Endothelial cell (in vitro differentiated cells): Measurements from ENCODE around the gene TNPO1. TPM values are rescaled to one million over a fixed set of nuclear protein-coding genes. Genes with fewer than 3 reads are reported as not detected.

ENCODE experiments used
- DNase-seq: peaks from one replicate; pipeline ENCODE4 v3.0.0; 2021; ENCODE audit warnings: low spot score
- H3K27ac Mint-ChIP-seq: one replicate; pipeline ENCODE4 v1.8.0; 2021; ENCODE audit warnings: mixed read lengths, inconsistent platforms; ENCODE audit not compliant: unreplicated experiment
- H3K27me3 Mint-ChIP-seq: one replicate; pipeline ENCODE4 v1.8.0; 2021; ENCODE audit warnings: mild to moderate bottlenecking, moderate library complexity, mixed read lengths, inconsistent platforms; ENCODE audit not compliant: unreplicated experiment
- H3K36me3 Mint-ChIP-seq: one replicate; pipeline ENCODE4 v1.8.0; 2021; ENCODE audit warnings: mild to moderate bottlenecking, low read depth, mixed read lengths, inconsistent platforms; ENCODE audit not compliant: unreplicated experiment
- H3K4me1 Mint-ChIP-seq: one replicate; pipeline ENCODE4 v1.8.0; 2021; ENCODE audit warnings: mild to moderate bottlenecking, mixed read lengths, inconsistent platforms; ENCODE audit not compliant: unreplicated experiment
- H3K4me3 Mint-ChIP-seq: one replicate; pipeline ENCODE4 v1.8.0; 2021; ENCODE audit warnings: mild to moderate bottlenecking, mixed read lengths, inconsistent platforms; ENCODE audit not compliant: unreplicated experiment
- H3K9me3 Mint-ChIP-seq: one replicate; pipeline ENCODE4 v1.8.0; 2021; ENCODE audit warnings: mixed read lengths, inconsistent platforms; ENCODE audit not compliant: unreplicated experiment
- CTCF ChIP-seq: fragments of 200-600 bp; sonication (generic); IDR thresholded peaks from one replicate; pipeline ENCODE4 v1.5.0; 2021; ENCODE audit warnings: antibody characterized with exemption; ENCODE audit not compliant: unreplicated experiment
- total RNA-seq: library from RNA; stranded (reverse); fragmentation: NEBNext Ultra II Directional; extraction: Animal tissue kit (Norgen Biotek cat#: 25700); gene quantifications from one replicate; pipeline ENCODE4 v1.2.1, GENCODE V29; 2021; ENCODE audit not compliant: unreplicated experiment

The TNPO1 gene
- total RNA-seq, 1 donor from 2014 or later = 149 TPM

- Mint-ChIP-seq H3K36me3 (peaks cover 26% of the 10 kb centered on the region), H3K9me3 (no peaks in the 10 kb centered on the region), H3K4me3 (no peak overlapping the region), H3K27ac (peak overlapping the region; percentile 74), H3K27me3 (peaks cover 2% of the 10 kb centered on the region), H3K4me1 (peaks cover 7% of the 10 kb centered on the region)
- no peak for DNase-seq
- TF ChIP-seq CTCF = no peak
Observed at GRCh38 chr5:72855821-72856220, 39.4 kb downstream of the TNPO1 start.

- Mint-ChIP-seq H3K4me3 (peak overlapping the region; percentile 83), H3K27ac (peak overlapping the region; percentile 93), H3K36me3 (peaks cover 28% of the 10 kb centered on the region), H3K4me1 (peaks cover 7% of the 10 kb centered on the region), H3K9me3 (no peaks in the 10 kb centered on the region), H3K27me3 (peaks cover 2% of the 10 kb centered on the region)
- TF ChIP-seq CTCF = no peak
- no peak for DNase-seq
Observed at GRCh38 chr5:72857396-72857795, 40.9 kb downstream of the TNPO1 start.

- Mint-ChIP-seq H3K27ac (no peak overlapping the region), H3K4me3 (no peak overlapping the region), H3K27me3 (no peaks in the 10 kb centered on the region), H3K9me3 (no peaks in the 10 kb centered on the region), H3K4me1 (peaks cover 7% of the 10 kb centered on the region), H3K36me3 (peaks cover 22% of the 10 kb centered on the region)
- no peak for DNase-seq
- no peak for TF ChIP-seq CTCF
Observed at GRCh38 chr5:72859127-72859526, 42.7 kb downstream of the TNPO1 start.

- H3K27ac Mint-ChIP-seq = no peak overlapping the region
- peak overlapping the region; percentile 50 for H3K4me3 Mint-ChIP-seq
- DNase-seq = no peak
- peaks cover 7% of the 10 kb centered on the region for H3K4me1 Mint-ChIP-seq
- no peak for TF ChIP-seq CTCF
- no peaks in the 10 kb centered on the region for H3K27me3 Mint-ChIP-seq
- H3K9me3 Mint-ChIP-seq = no peaks in the 10 kb centered on the region
- peaks cover 23% of the 10 kb centered on the region for H3K36me3 Mint-ChIP-seq
Observed at GRCh38 chr5:72860499-72860898, 44.0 kb downstream of the TNPO1 start.

- H3K27ac Mint-ChIP-seq = peak overlapping the region; percentile 72
- H3K4me3 Mint-ChIP-seq = no peak overlapping the region
- no peak for DNase-seq
- H3K4me1 Mint-ChIP-seq = peaks cover 12% of the 10 kb centered on the region
- peaks cover 28% of the 10 kb centered on the region for H3K36me3 Mint-ChIP-seq
- no peaks in the 10 kb centered on the region for H3K27me3 Mint-ChIP-seq
- TF ChIP-seq CTCF = no peak
- no peaks in the 10 kb centered on the region for H3K9me3 Mint-ChIP-seq
Observed at GRCh38 chr5:72871366-72872024, 55.0 kb downstream of the TNPO1 start.
